ENCODE data around the gene MAGI3.
"Not testable (repeated sequence)": the region's sequence is repeated elsewhere in the genome, so short reads cannot be mapped to it uniquely, and the experiment has no call there.

Gene MAGI3

GRCh38 chr1:113519556-113519955 is 129.2 kb downstream of the MAGI3 start:
- DNase-seq, result no peak

- no peak for DNase-seq
Measured at GRCh38 chr1:113530021-113530420, 139.7 kb downstream of the MAGI3 start.

GRCh38 chr1:113531321-113531720 is 141.0 kb downstream of the MAGI3 start:
- DNase-seq, result no peak

- no peak for DNase-seq
Measured at GRCh38 chr1:113533061-113533460, 142.7 kb downstream of the MAGI3 start.

- no peak for DNase-seq
Measured at GRCh38 chr1:113534130-113534817, 144.0 kb downstream of the MAGI3 start.

- DNase-seq, result no peak
Measured at GRCh38 chr1:113534875-113535274, 144.6 kb downstream of the MAGI3 start.

GRCh38 chr1:113536182-113536780 is 146.0 kb downstream of the MAGI3 start:
- no peak for DNase-seq

- no peak for DNase-seq
Measured at GRCh38 chr1:113538225-113538624, 147.9 kb downstream of the MAGI3 start.

GRCh38 chr1:113540335-113540734 is 150.0 kb downstream of the MAGI3 start:
- DNase-seq, result no peak

- no peak for DNase-seq
Measured at GRCh38 chr1:113541106-113541505, 150.8 kb downstream of the MAGI3 start.

GRCh38 chr1:113542221-113542701 is 151.9 kb downstream of the MAGI3 start:
- no peak for DNase-seq

GRCh38 chr1:113543110-113543509 is 152.8 kb downstream of the MAGI3 start:
- DNase-seq, result no peak

GRCh38 chr1:113545210-113545609 is 154.9 kb downstream of the MAGI3 start:
- DNase-seq, result no peak

GRCh38 chr1:113545626-113546025 is 155.3 kb downstream of the MAGI3 start:
- DNase-seq, result no peak

GRCh38 chr1:113551728-113552127 is 161.4 kb downstream of the MAGI3 start:
- DNase-seq, result no peak

GRCh38 chr1:113552244-113552643 is 161.9 kb downstream of the MAGI3 start:
- no peak for DNase-seq

GRCh38 chr1:113557187-113557586 is 166.9 kb downstream of the MAGI3 start:
- DNase-seq, result no peak

- no peak for DNase-seq
Measured at GRCh38 chr1:113565621-113566020, 175.3 kb downstream of the MAGI3 start.

GRCh38 chr1:113567427-113567826 is 177.1 kb downstream of the MAGI3 start:
- no peak for DNase-seq

- not testable (repeated sequence) for DNase-seq
Measured at GRCh38 chr1:113575744-113576260, 185.5 kb downstream of the MAGI3 start.

GRCh38 chr1:113576271-113576670 is 186.0 kb downstream of the MAGI3 start:
- no peak for DNase-seq

- no peak for DNase-seq
Measured at GRCh38 chr1:113579256-113580018, 189.1 kb downstream of the MAGI3 start.

- DNase-seq, result no peak
Measured at GRCh38 chr1:113581323-113581722, 191.0 kb downstream of the MAGI3 start.

GRCh38 chr1:113582084-113582483 is 191.8 kb downstream of the MAGI3 start:
- no peak for DNase-seq

All from activated effector memory CD4-positive, alpha-beta T cell treated with Interleukin-2 at 50 U/mL for 16 hours (primary cell).